Osteocyte (in vitro differentiated cells): Measurements from ENCODE around the gene CRAT. TPM values are rescaled to one million over a fixed set of nuclear protein-coding genes. Genes with fewer than 3 reads are reported as not detected.
"Not testable (repeated sequence)": the region's sequence is repeated elsewhere in the genome, so short reads cannot be mapped to it uniquely, and the experiment has no call there.

ENCODE experiments used
- DNase-seq: peaks from one replicate; pipeline ENCODE4 v3.0.0; 2021; ENCODE audit warnings: mixed read lengths; ENCODE audit not compliant: unreplicated experiment; ENCODE audit errors: extremely low spot score
- H3K27ac Mint-ChIP-seq: one replicate; pipeline ENCODE4 v1.8.0; 2021; ENCODE audit warnings: mild to moderate bottlenecking, mixed read lengths; ENCODE audit not compliant: unreplicated experiment
- H3K27me3 Mint-ChIP-seq: one replicate; pipeline ENCODE4 v1.8.0; 2021; ENCODE audit warnings: mixed read lengths; ENCODE audit not compliant: unreplicated experiment
- H3K36me3 Mint-ChIP-seq: one replicate; pipeline ENCODE4 v1.8.0; 2021; ENCODE audit warnings: mixed read lengths; ENCODE audit not compliant: unreplicated experiment
- H3K4me1 Mint-ChIP-seq: one replicate; pipeline ENCODE4 v1.8.0; 2021; ENCODE audit warnings: mixed read lengths; ENCODE audit not compliant: unreplicated experiment
- H3K4me3 Mint-ChIP-seq: one replicate; pipeline ENCODE4 v1.8.0; 2021; ENCODE audit warnings: mild to moderate bottlenecking, moderate library complexity, mixed read lengths; ENCODE audit not compliant: unreplicated experiment
- H3K9me3 Mint-ChIP-seq: one replicate; pipeline ENCODE4 v1.8.0; 2021; ENCODE audit warnings: mixed read lengths; ENCODE audit not compliant: unreplicated experiment
- CTCF ChIP-seq: fragments of 200-600 bp; sonication (generic); IDR thresholded peaks from 2 replicates; pipeline ENCODE4 v1.5.0; 2021; ENCODE audit warnings: antibody characterized with exemption, mild to moderate bottlenecking, moderate library complexity
- total RNA-seq: library from RNA; stranded (reverse); gene quantifications from 2 replicates; pipeline ENCODE4 v1.2.1, GENCODE V29; 2021

CRAT gene
- total RNA-seq, 1 donor from 2014 or later, result 55.1 TPM

- no peaks in the 10 kb centered on the region for H3K9me3 Mint-ChIP-seq
- DNase-seq, result no peak
- TF ChIP-seq CTCF, result no peak
- H3K27me3 Mint-ChIP-seq, result no peaks in the 10 kb centered on the region
- no peak overlapping the region for H3K4me3 Mint-ChIP-seq
- H3K27ac Mint-ChIP-seq, result peak overlapping the region; percentile 41
- peaks cover 22% of the 10 kb centered on the region for H3K4me1 Mint-ChIP-seq
- H3K36me3 Mint-ChIP-seq, result peaks cover 29% of the 10 kb centered on the region
Measured at GRCh38 chr9:129126749-129127618, 16.4 kb upstream of the CRAT start.

- peak overlapping the region; percentile 71 for H3K27ac Mint-ChIP-seq
Measured at GRCh38 chr9:129125478-129125877, 14.9 kb upstream of the CRAT start.

GRCh38 chr9:129124506-129125069 lies 14.0 kb upstream of the CRAT start:
- no peaks in the 10 kb centered on the region for H3K9me3 Mint-ChIP-seq
- no peak overlapping the region for H3K4me3 Mint-ChIP-seq
- no peak for DNase-seq
- H3K4me1 Mint-ChIP-seq, result peaks cover 36% of the 10 kb centered on the region
- peak overlapping the region; percentile 66 for H3K27ac Mint-ChIP-seq
- H3K27me3 Mint-ChIP-seq, result no peaks in the 10 kb centered on the region
- peaks cover 28% of the 10 kb centered on the region for H3K36me3 Mint-ChIP-seq
- no peak for TF ChIP-seq CTCF

More at GRCh38 chr9:129125478-129125877, 14.9 kb upstream of the CRAT start:
- TF ChIP-seq CTCF, result no peak
- no peak for DNase-seq
- Mint-ChIP-seq H3K9me3 (no peaks in the 10 kb centered on the region), H3K27me3 (no peaks in the 10 kb centered on the region), H3K4me1 (peaks cover 30% of the 10 kb centered on the region), H3K36me3 (peaks cover 28% of the 10 kb centered on the region), H3K4me3 (no peak overlapping the region)

GRCh38 chr9:129122976-129123375 lies 12.4 kb upstream of the CRAT start:
- Mint-ChIP-seq H3K36me3 (peaks cover 24% of the 10 kb centered on the region), H3K4me1 (peaks cover 43% of the 10 kb centered on the region)
- DNase-seq, H3K27ac Mint-ChIP-seq, H3K4me3 Mint-ChIP-seq, H3K9me3 Mint-ChIP-seq, H3K27me3 Mint-ChIP-seq: not testable (repeated sequence)

- peaks cover 43% of the 10 kb centered on the region for H3K4me1 Mint-ChIP-seq
- TF ChIP-seq CTCF, result no peak
- no peak overlapping the region for H3K4me3 Mint-ChIP-seq
- peaks cover 19% of the 10 kb centered on the region for H3K36me3 Mint-ChIP-seq
- no peak for DNase-seq
- H3K9me3 Mint-ChIP-seq, result no peaks in the 10 kb centered on the region
- peak overlapping the region; percentile 90 for H3K27ac Mint-ChIP-seq
- no peaks in the 10 kb centered on the region for H3K27me3 Mint-ChIP-seq
Measured at GRCh38 chr9:129122133-129122532, 11.5 kb upstream of the CRAT start.
